Measurements from ENCODE around the gene SH3RF1. TPM values are rescaled to one million over a fixed set of nuclear protein-coding genes. Genes with fewer than 3 reads are reported as not detected.
A peak's percentile ranks its signal among the peaks of the same experiment; 100 is the strongest.

SH3RF1 gene
- total RNA-seq, 1 donor from 2014 or later: 21.6 TPM

- DNase-seq (ENCODE audit: extremely low spot score, unreplicated experiment): no peak
- Mint-ChIP-seq H3K27me3 (no peaks in the 10 kb centered on the region), H3K9me3 (no peaks in the 10 kb centered on the region), H3K27ac (no peak overlapping the region), H3K4me3 (no peak overlapping the region), H3K36me3 (peaks cover 19% of the 10 kb centered on the region), H3K4me1 (ENCODE audit: unreplicated experiment) (peaks cover 47% of the 10 kb centered on the region)
- TF ChIP-seq, protein P1, sequence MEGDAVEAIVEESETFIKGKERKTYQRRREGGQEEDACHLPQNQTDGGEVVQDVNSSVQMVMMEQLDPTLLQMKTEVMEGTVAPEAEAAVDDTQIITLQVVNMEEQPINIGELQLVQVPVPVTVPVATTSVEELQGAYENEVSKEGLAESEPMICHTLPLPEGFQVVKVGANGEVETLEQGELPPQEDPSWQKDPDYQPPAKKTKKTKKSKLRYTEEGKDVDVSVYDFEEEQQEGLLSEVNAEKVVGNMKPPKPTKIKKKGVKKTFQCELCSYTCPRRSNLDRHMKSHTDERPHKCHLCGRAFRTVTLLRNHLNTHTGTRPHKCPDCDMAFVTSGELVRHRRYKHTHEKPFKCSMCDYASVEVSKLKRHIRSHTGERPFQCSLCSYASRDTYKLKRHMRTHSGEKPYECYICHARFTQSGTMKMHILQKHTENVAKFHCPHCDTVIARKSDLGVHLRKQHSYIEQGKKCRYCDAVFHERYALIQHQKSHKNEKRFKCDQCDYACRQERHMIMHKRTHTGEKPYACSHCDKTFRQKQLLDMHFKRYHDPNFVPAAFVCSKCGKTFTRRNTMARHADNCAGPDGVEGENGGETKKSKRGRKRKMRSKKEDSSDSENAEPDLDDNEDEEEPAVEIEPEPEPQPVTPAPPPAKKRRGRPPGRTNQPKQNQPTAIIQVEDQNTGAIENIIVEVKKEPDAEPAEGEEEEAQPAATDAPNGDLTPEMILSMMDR (conservative IDR thresholded peaks at IDR 0.05): no peak
These were observed 111.1 kb downstream of the SH3RF1 start for GRCh38 chr4:169159624-169160171.

GRCh38 chr4:169158861-169159260 is 111.9 kb downstream of the SH3RF1 start:
- no peaks in the 10 kb centered on the region for H3K9me3 Mint-ChIP-seq
- H3K4me1 Mint-ChIP-seq (ENCODE audit: unreplicated experiment): peaks cover 54% of the 10 kb centered on the region
- H3K27me3 Mint-ChIP-seq: no peaks in the 10 kb centered on the region
- H3K27ac Mint-ChIP-seq: no peak overlapping the region
- TF ChIP-seq, protein P1 (conservative IDR thresholded peaks at IDR 0.05): no peak
- peaks cover 22% of the 10 kb centered on the region for H3K36me3 Mint-ChIP-seq
- no peak for DNase-seq (ENCODE audit: extremely low spot score, unreplicated experiment)
- H3K4me3 Mint-ChIP-seq: no peak overlapping the region

- H3K9me3 Mint-ChIP-seq: no peaks in the 10 kb centered on the region
- no peak overlapping the region for H3K4me3 Mint-ChIP-seq
- no peaks in the 10 kb centered on the region for H3K27me3 Mint-ChIP-seq
- peaks cover 60% of the 10 kb centered on the region for H3K4me1 Mint-ChIP-seq (ENCODE audit: unreplicated experiment)
- no peak for DNase-seq (ENCODE audit: extremely low spot score, unreplicated experiment)
- no peak overlapping the region for H3K27ac Mint-ChIP-seq
- TF ChIP-seq, protein P1 (conservative IDR thresholded peaks at IDR 0.05): no peak
- peaks cover 28% of the 10 kb centered on the region for H3K36me3 Mint-ChIP-seq
These were observed 112.7 kb downstream of the SH3RF1 start for GRCh38 chr4:169158046-169158445.

GRCh38 chr4:169156392-169156791 is 114.4 kb downstream of the SH3RF1 start:
- H3K27ac Mint-ChIP-seq: no peak overlapping the region
- no peaks in the 10 kb centered on the region for H3K9me3 Mint-ChIP-seq
- H3K36me3 Mint-ChIP-seq: peaks cover 31% of the 10 kb centered on the region
- H3K4me1 Mint-ChIP-seq (ENCODE audit: unreplicated experiment): peaks cover 51% of the 10 kb centered on the region
- no peak for DNase-seq (ENCODE audit: extremely low spot score, unreplicated experiment)
- H3K4me3 Mint-ChIP-seq: no peak overlapping the region
- TF ChIP-seq, protein P1 (conservative IDR thresholded peaks at IDR 0.05): no peak
- no peaks in the 10 kb centered on the region for H3K27me3 Mint-ChIP-seq

GRCh38 chr4:169154121-169154520 is 116.6 kb downstream of the SH3RF1 start:
- Mint-ChIP-seq H3K27ac (peak overlapping the region; percentile 34), H3K36me3 (peaks cover 38% of the 10 kb centered on the region), H3K4me1 (ENCODE audit: unreplicated experiment) (peaks cover 36% of the 10 kb centered on the region), H3K4me3 (no peak overlapping the region), H3K9me3 (peaks cover 3% of the 10 kb centered on the region), H3K27me3 (no peaks in the 10 kb centered on the region)
- TF ChIP-seq, protein P1 (conservative IDR thresholded peaks at IDR 0.05): no peak
- no peak for DNase-seq (ENCODE audit: extremely low spot score, unreplicated experiment)

All from type B pancreatic cell (in vitro differentiated cells).